ENCODE results near the gene ISX.

The ISX gene

DNA sequence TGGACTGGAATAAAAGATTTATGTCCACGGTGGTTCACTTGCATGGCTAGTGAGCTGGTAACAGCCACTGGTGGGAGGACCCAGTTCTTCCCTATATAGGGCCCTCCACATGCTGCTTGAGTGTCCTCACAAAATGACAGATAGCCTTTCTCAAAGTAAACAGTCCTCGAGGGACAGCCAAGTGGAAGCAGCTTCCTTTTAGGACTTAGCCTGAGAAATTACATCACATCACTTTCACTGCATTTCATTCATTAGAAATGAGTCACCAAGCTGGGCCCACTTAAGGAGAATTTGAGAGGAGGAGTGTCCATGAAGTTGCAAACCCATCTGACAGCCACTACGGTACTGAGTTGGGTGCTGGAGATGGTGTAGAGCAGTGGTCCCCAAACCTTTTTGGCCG lies 7.0 kb downstream of the ISX start:
- H3K27me3 ChIP-seq, result no peaks in the 10 kb centered on the region
- TF ChIP-seq, protein P1, sequence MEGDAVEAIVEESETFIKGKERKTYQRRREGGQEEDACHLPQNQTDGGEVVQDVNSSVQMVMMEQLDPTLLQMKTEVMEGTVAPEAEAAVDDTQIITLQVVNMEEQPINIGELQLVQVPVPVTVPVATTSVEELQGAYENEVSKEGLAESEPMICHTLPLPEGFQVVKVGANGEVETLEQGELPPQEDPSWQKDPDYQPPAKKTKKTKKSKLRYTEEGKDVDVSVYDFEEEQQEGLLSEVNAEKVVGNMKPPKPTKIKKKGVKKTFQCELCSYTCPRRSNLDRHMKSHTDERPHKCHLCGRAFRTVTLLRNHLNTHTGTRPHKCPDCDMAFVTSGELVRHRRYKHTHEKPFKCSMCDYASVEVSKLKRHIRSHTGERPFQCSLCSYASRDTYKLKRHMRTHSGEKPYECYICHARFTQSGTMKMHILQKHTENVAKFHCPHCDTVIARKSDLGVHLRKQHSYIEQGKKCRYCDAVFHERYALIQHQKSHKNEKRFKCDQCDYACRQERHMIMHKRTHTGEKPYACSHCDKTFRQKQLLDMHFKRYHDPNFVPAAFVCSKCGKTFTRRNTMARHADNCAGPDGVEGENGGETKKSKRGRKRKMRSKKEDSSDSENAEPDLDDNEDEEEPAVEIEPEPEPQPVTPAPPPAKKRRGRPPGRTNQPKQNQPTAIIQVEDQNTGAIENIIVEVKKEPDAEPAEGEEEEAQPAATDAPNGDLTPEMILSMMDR (IDR thresholded peaks at IDR 0.05), result no peak
- no peak overlapping the region for H3K27ac ChIP-seq
- H3K4me3 ChIP-seq, result no peak overlapping the region
- intact Hi-C loops (cut with DNase I; ENCODE audit: low total_unique reads), result no loop called here
- no peaks in the 10 kb centered on the region for H3K36me3 ChIP-seq
- no peaks in the 10 kb centered on the region for H3K4me1 ChIP-seq
- H3K9me3 ChIP-seq, result no peaks in the 10 kb centered on the region
- DNase-seq, result no peak

DNA sequence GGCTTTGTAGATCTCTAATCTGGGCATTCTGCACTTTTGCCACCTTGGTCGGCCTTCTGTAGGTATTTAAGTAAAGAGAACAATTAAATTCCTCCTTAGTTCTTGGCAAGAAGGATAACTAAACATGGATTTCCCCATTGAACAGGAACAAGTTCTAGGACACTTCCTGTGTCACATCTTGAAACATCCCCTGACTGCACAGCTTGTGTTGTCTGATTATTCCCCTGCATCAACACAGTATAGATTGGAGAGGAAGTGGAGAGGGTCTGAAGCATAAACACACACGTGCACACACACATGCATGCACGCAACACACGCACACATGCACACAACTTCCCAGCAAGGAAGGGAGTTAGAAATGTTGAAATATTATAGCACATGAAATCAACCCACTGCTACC lies 8.6 kb downstream of the ISX start:
- intact Hi-C loops (cut with DNase I; ENCODE audit: low total_unique reads), result no loop called here
- Histone ChIP-seq H3K9me3 (no peaks in the 10 kb centered on the region), H3K4me3 (no peak overlapping the region), H3K27me3 (no peaks in the 10 kb centered on the region), H3K27ac (no peak overlapping the region), H3K36me3 (no peaks in the 10 kb centered on the region), H3K4me1 (no peaks in the 10 kb centered on the region)
- TF ChIP-seq, protein P1 (IDR thresholded peaks at IDR 0.05), result no peak
- DNase-seq, result no peak

DNA sequence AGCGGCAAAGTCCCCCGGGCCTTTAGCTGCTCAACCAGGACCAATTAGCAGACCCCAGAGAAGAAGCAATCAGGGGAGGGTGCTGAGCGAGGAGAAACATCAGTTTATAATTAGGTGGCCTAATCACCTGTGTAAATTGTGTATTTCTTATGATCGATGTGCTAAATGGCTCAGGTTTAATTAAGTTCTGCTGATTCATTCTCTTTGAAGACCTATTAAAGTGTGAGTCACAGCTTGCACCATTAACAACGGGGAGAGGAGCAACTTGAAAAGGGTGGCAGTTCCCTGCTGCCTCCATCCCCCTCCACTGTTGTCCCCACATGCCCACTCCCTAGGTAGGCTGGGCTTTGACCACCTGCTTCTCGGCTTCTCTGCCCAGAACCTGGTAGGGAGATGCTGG lies 10.7 kb downstream of the ISX start:
- Histone ChIP-seq H3K27ac (no peak overlapping the region), H3K4me3 (no peak overlapping the region), H3K4me1 (no peaks in the 10 kb centered on the region), H3K27me3 (no peaks in the 10 kb centered on the region), H3K9me3 (no peaks in the 10 kb centered on the region), H3K36me3 (no peaks in the 10 kb centered on the region)
- intact Hi-C loops (cut with DNase I; ENCODE audit: low total_unique reads), result no loop called here
- DNase-seq, result no peak
- TF ChIP-seq, protein P1 (IDR thresholded peaks at IDR 0.05), result no peak

DNA sequence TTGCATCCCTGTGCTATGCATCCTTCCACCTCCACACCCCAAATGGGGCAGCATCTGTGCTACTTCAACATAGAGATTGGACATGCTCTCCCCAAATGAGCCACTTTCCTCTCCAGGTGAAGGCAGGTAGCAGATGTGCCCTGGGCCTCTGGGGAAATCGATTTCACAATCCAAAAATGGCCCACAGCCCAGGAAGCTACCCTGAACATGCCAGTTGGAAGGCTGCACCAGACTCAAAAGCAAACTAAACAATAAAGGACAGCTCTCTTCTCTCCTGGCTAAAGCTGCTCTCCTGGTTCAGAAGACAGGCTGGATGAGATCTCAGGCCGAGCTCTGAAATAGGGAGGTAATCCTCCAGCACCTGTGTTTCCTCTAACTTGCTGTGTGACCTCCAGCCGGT lies 19.7 kb downstream of the ISX start:
- intact Hi-C loops (cut with DNase I; ENCODE audit: low total_unique reads), result no loop called here
- no peaks in the 10 kb centered on the region for H3K36me3 ChIP-seq
- no peak overlapping the region for H3K27ac ChIP-seq
- H3K27me3 ChIP-seq, result no peaks in the 10 kb centered on the region
- no peak overlapping the region for H3K4me3 ChIP-seq
- H3K4me1 ChIP-seq, result no peaks in the 10 kb centered on the region
- DNase-seq, result no peak
- H3K9me3 ChIP-seq, result no peaks in the 10 kb centered on the region
- TF ChIP-seq, protein P1 (IDR thresholded peaks at IDR 0.05), result no peak

DNA sequence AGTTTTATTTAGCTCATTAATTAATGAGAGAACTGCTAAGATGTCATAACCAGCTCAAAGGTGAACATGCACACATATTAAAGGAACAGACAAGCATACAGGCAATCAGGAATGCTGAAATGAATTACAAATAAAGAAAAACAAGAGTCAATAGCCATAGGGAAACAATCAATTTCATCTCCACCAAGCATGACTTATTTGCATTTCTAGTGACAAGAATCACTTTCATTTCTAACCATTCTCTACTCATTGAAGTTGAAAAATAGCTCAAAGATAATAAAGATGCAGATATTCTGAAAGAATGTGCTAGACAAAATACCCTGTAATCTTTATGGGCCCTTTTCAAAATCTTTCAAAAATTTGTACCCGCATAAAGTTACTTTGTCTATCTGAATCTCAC lies 23.2 kb downstream of the ISX start:
- DNase-seq, result no peak
- no peak overlapping the region for H3K27ac ChIP-seq
- H3K27me3 ChIP-seq, result no peaks in the 10 kb centered on the region
- intact Hi-C loops (cut with DNase I; ENCODE audit: low total_unique reads), result no loop called here
- no peaks in the 10 kb centered on the region for H3K9me3 ChIP-seq
- no peaks in the 10 kb centered on the region for H3K36me3 ChIP-seq
- no peaks in the 10 kb centered on the region for H3K4me1 ChIP-seq
- TF ChIP-seq, protein P1 (IDR thresholded peaks at IDR 0.05), result no peak
- no peak overlapping the region for H3K4me3 ChIP-seq

DNA sequence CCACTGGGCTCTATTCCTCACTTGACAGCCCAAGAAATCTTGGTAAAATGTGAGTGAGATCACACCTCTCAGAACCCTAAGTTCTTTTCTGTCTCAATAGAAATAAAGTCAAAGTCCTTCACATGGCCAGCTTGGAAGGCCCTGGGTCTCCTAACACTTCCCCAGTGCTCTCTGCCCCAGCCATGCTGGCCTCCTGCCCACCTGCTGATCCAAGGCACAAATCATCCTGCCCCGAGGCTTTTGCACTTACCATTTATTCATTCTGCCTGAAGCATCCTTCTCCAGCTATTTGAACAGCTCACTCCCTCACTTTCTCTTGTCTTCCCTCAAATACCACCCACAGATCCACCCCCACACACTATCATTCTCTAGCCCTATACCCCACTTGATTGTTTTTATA lies 26.4 kb downstream of the ISX start:
- intact Hi-C loops (cut with DNase I; ENCODE audit: low total_unique reads), result no loop called here
- no peaks in the 10 kb centered on the region for H3K9me3 ChIP-seq
- no peak for DNase-seq
- TF ChIP-seq, protein P1 (IDR thresholded peaks at IDR 0.05), result no peak
- H3K27me3 ChIP-seq, result no peaks in the 10 kb centered on the region
- no peak overlapping the region for H3K27ac ChIP-seq
- no peak overlapping the region for H3K4me3 ChIP-seq
- H3K36me3 ChIP-seq, result no peaks in the 10 kb centered on the region
- no peaks in the 10 kb centered on the region for H3K4me1 ChIP-seq
